Measurements from ENCODE around the gene MSLN. TPM values are rescaled to one million over a fixed set of nuclear protein-coding genes. Genes with fewer than 3 reads are reported as not detected.
A peak's percentile ranks its signal among the peaks of the same experiment; 100 is the strongest.
"Not testable (repeated sequence)": the region's sequence is repeated elsewhere in the genome, so short reads cannot be mapped to it uniquely, and the experiment has no call there.

MSLN gene
- total RNA-seq, result 0.61 TPM
- polyA plus RNA-seq, result 2.6 TPM
- long read RNA-seq, donor 1, result 0 reads
- long read RNA-seq, donor 2, result 0 reads
- long read RNA-seq, donor 3, result 0 reads
- long read RNA-seq, donor 4, result 0 reads
- long read RNA-seq, donor 5, partial matches to known transcripts, result 0 of 2 reads
- long read RNA-seq, donor 5, other reads (novel, unspliced or antisense), result 0 of 2 reads
- long read RNA-seq, donor 6, result 0 reads
- long read RNA-seq, donor 7, result 0 reads
- long read RNA-seq, donor 8, result 0 reads
- long read RNA-seq, donor 9, result 0 reads
- long read RNA-seq, donor 10, result 0 reads

DNA sequence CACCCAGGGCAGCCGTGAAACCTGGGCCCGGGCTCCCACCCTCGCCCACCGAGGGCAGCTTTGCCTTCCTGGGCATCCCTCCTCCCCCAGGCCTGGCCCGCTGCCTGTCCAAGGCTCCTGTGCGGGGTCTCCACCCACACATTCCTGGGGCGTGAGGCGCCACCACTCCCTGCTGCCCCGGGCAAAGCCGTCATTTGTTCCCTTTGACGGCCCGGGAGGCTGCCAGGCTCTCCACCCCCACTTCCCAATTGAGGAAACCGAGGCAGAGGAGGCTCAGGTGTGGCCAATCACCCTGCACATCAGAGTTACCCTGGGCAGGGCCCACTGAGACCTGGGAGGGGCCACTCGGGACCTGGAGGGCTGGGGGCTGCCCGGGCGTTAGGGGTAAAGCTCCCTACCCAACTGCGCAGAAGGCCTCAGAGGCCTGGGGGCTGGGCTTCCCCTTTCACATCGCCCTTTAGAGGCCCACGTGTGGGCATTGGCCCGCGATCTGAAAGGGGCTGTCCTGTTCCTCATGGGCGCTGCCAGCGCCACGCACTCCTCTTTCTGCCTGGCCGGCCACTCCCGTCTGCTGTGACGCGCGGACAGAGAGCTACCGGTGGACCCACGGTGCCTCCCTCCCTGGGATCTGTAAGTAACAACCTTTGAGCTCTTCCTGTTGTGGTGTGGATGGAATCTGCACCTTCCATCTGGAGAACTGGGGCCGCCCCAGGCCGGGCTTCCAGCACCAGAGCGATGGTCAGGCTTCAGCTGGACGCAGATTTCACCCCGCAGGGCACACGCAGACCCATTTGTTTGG, at the start of gene MSLN:
Gene MSLN (plus strand): TSS at position 190 of the 799 bp plus-strand sequence. CDS start 1,947 bp downstream, outside the sequence.
- H3K36me3 ChIP-seq (ENCODE audit: control insufficient read depth in 2 of 2, insufficient read depth in 2 of 2, low read length in 1 of 2), result no peaks in the 10 kb centered on the region
- H3K27me3 ChIP-seq (ENCODE audit: control insufficient read depth in 2 of 2, insufficient read depth in 1 of 2, low read length in 1 of 2), result peaks cover 0 to 9% of the 10 kb centered on the region in 2 donors
- no peaks in the 10 kb centered on the region for H3K4me1 ChIP-seq (ENCODE audit: control insufficient read depth in 2 of 2, insufficient read depth in 2 of 2, low read length in 2 of 2)
- no peak for DNase-seq (ENCODE audit: low read depth in 6 of 9, low spot score in 9 of 9)
- 95% methylated on average over 37 of the region's 37 CpGs for WGBS
- no peak within 1 kb of the TSS for H3K27ac ChIP-seq (ENCODE audit: low read depth in 1 of 2, low read length in 1 of 2)
- H3K4me3 ChIP-seq (ENCODE audit: low read length in 2 of 2), result no peak within 1 kb of the TSS
- H3K9me3 ChIP-seq (ENCODE audit: control insufficient read depth in 2 of 2, insufficient read depth in 1 of 2, low read length in 1 of 2), result no peaks in the 10 kb centered on the region

DNA sequence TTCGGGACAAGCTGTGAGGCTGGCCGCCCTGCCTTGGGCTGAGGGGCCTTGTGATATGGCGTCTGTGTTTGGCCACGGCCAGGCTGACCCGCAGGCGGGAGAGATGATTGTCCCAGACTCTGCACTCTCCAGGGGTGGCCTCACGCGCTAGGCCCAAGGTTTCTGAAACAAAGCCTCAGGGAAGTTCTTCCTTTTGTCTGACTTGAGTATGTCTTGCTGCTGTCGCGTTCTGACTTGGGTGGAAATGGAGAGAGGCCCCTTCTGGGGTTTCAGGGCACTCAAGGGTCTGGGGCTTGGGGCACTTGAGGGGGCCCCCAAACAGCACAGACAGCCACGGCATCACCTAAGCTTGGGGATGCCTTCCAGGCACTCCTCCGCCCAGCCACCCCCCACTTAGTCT, 49.5 kb upstream of the MSLN start:
- Histone ChIP-seq H3K27ac (ENCODE audit: low read depth in 1 of 2, low read length in 1 of 2) (no peak overlapping the region), H3K9me3 (ENCODE audit: control insufficient read depth in 2 of 2, insufficient read depth in 1 of 2, low read length in 1 of 2) (no peaks in the 10 kb centered on the region), H3K36me3 (ENCODE audit: control insufficient read depth in 2 of 2, insufficient read depth in 2 of 2, low read length in 1 of 2) (no peaks in the 10 kb centered on the region), H3K27me3 (ENCODE audit: control insufficient read depth in 2 of 2, insufficient read depth in 1 of 2, low read length in 1 of 2) (peaks cover 21 to 83% of the 10 kb centered on the region in 2 donors), H3K4me3 (ENCODE audit: low read length in 2 of 2) (no peak overlapping the region), H3K4me1 (ENCODE audit: control insufficient read depth in 2 of 2, insufficient read depth in 2 of 2, low read length in 2 of 2) (peaks cover 8 to 17% of the 10 kb centered on the region in 2 donors)
- DNase-seq (ENCODE audit: low read depth in 6 of 9, low spot score in 9 of 9), result no peak
- WGBS, result 85% methylated on average over 12 of the region's 12 CpGs

DNA sequence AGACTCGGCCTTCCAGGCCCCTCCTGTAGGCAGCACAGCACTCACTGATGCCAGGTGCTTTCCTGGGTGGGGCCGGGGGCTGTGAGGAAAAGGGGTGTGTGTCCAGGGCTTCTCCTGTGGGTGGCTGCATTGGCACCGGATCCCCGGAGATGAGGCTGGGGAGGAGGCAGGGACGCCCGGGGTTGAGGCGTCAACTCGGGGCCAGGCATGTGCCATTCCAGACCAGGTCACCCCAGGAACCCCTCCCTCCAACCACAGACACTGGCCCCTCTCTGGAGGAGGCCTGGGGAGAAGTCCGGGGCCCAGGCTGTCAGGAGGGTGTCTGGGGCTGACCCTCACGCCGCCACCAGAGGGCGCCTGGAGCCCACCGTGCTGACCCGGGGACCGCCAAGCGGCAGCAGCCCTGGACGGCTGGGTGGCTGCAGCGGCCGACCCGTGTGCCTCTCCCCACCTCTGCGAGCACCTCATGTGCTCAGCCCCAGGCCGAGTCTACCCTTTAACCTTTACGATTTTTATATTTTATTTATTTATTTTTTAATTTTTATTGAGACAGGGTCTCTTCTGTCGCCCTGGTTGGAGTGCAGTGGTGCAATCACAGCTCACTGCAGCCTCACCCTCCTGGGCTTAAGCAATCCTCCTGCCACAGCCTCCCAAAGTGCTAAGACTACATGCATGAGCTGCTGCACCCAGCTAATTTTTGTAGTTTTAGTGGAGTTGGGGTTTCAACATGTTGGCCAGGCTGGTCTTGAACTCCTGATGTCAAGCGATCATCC, 48.8 kb upstream of the MSLN start:
- WGBS, result 14% methylated on average over 25 of the region's 25 CpGs
- Histone ChIP-seq H3K27me3 (ENCODE audit: control insufficient read depth in 2 of 2, insufficient read depth in 1 of 2, low read length in 1 of 2) (peaks cover 15 to 83% of the 10 kb centered on the region in 2 donors), H3K4me1 (ENCODE audit: control insufficient read depth in 2 of 2, insufficient read depth in 2 of 2, low read length in 2 of 2) (peaks cover 14 to 19% of the 10 kb centered on the region in 2 donors), H3K36me3 (ENCODE audit: control insufficient read depth in 2 of 2, insufficient read depth in 2 of 2, low read length in 1 of 2) (no peaks in the 10 kb centered on the region), H3K27ac (ENCODE audit: low read depth in 1 of 2, low read length in 1 of 2) (no peak overlapping the region), H3K9me3 (ENCODE audit: control insufficient read depth in 2 of 2, insufficient read depth in 1 of 2, low read length in 1 of 2) (no peaks in the 10 kb centered on the region), H3K4me3 (ENCODE audit: low read length in 2 of 2) (no peak overlapping the region)
- peak in 2 of 9 donors; percentile 69 to 79 for DNase-seq (ENCODE audit: low read depth in 6 of 9, low spot score in 9 of 9)

DNA sequence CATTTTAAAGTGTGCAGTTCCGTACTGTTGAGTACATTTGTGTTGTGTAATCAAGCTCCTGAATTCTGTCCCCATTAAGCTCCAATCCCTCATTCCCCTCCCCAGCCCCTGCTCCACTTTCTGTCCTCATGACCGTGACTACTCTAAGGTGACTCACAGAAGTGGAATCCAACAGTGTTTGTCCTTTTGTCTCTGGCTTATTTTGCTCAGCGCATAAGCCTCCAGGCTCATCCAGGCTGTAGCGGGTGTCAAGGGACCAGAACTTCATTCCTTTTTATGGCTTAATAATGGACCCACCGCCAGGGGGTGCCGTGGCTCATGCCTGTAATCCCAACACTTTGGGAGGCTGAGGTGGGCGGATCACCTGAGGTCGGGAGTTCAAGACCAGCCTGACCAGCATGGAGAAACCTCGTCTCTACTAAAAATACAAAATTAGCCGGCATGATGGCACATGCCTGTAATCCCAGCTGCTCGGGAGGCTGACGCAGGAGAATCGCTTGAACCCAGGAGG, 47.7 kb upstream of the MSLN start:
- DNase-seq (ENCODE audit: low read depth in 6 of 9, low spot score in 9 of 9), result peak in 1 of 9 donors; percentile 55
- not testable (repeated sequence) for H3K36me3 ChIP-seq (ENCODE audit: control insufficient read depth in 2 of 2, insufficient read depth in 2 of 2, low read length in 1 of 2); H3K4me3 ChIP-seq (ENCODE audit: low read length in 2 of 2); H3K9me3 ChIP-seq (ENCODE audit: control insufficient read depth in 2 of 2, insufficient read depth in 1 of 2, low read length in 1 of 2); H3K27ac ChIP-seq (ENCODE audit: low read depth in 1 of 2, low read length in 1 of 2)
- Histone ChIP-seq H3K27me3 (ENCODE audit: control insufficient read depth in 2 of 2, insufficient read depth in 1 of 2, low read length in 1 of 2) (peaks cover 8 to 83% of the 10 kb centered on the region in 2 donors), H3K4me1 (ENCODE audit: control insufficient read depth in 2 of 2, insufficient read depth in 2 of 2, low read length in 2 of 2) (peaks cover 14 to 26% of the 10 kb centered on the region in 2 donors)
- WGBS, result 58% methylated on average over 13 of the region's 13 CpGs

DNA sequence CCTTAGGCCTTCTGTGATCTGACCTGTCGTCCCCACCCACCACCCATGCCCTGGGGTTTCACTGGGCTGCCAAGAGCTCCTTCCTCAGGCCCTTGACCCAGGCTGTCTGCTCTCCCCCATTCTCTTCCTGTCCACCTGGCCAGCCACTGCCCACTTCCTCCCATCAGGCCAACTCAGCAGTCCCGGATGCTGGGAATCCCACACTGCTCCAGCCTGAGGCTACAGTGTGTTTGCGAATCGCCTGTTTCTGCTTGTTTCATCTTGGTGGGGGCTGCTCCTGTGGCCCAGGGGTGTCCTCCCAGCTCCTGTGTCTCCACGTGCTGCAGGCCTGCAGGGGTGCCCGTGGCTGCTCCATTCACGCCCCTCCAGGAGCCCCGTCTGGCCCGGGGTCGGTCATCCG, 46.5 kb upstream of the MSLN start:
- peaks cover 24 to 39% of the 10 kb centered on the region in 2 donors for H3K4me1 ChIP-seq (ENCODE audit: control insufficient read depth in 2 of 2, insufficient read depth in 2 of 2, low read length in 2 of 2)
- no peaks in the 10 kb centered on the region for H3K36me3 ChIP-seq (ENCODE audit: control insufficient read depth in 2 of 2, insufficient read depth in 2 of 2, low read length in 1 of 2)
- H3K4me3 ChIP-seq (ENCODE audit: low read length in 2 of 2), result no peak overlapping the region
- H3K27ac ChIP-seq (ENCODE audit: low read depth in 1 of 2, low read length in 1 of 2), result no peak overlapping the region
- WGBS, result 71% methylated on average over 11 of the region's 11 CpGs
- no peak for DNase-seq (ENCODE audit: low read depth in 6 of 9, low spot score in 9 of 9)
- H3K27me3 ChIP-seq (ENCODE audit: control insufficient read depth in 2 of 2, insufficient read depth in 1 of 2, low read length in 1 of 2), result peaks cover 8 to 74% of the 10 kb centered on the region in 2 donors
- H3K9me3 ChIP-seq (ENCODE audit: control insufficient read depth in 2 of 2, insufficient read depth in 1 of 2, low read length in 1 of 2), result no peaks in the 10 kb centered on the region

DNA sequence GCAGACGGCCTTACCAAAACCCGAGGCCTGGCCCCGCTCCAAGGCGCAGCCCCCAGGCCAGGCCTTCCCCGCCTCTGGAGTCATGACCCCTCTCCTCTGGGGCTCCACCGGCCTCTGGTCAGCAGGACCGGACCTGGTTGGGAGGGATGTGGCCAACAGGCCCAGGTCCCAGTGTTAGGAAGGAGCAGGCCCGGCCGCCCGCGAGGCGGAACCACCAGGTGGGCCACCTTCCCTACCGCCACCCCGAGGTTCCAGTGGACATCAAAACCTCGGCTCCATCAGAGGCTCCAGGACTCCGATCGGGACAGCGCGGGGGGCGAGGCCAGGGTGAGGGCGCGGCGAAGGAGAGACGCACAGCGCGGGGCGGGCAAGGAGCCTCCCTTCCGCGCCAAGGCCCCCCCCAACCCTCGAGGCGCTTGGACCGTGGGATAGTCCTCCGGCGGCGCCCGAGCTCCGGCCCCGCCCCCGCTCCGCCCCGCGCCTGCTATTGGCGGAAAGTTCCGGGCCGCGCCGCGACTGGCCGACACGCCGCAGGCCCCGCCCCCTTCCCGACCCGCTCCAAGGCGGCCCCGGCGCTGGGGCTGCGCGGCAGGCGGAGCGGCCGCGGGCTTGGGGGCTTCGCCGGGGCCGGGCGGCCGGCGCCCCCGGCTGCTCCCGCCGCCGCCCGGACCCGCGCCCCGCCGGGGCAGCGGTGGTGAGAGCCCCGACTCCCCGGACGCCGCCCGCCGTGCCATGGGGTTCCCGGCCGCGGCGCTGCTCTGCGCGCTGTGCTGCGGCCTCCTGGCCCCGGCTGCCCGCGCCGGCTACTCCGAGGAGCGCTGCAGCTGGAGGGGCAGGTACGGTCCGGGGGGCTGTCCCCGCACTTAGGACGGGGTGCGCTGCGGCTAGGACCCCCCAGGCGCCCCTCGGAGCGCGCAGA, 45.7 kb upstream of the MSLN start, which contains the start of gene METRN:
Gene METRN (plus strand): TSS at position 561 of the 919 bp plus-strand sequence. CDS start 172 bp downstream, at position 733.
- Histone ChIP-seq H3K9me3 (ENCODE audit: control insufficient read depth in 2 of 2, insufficient read depth in 1 of 2, low read length in 1 of 2) (no peaks in the 10 kb centered on the region), H3K4me1 (ENCODE audit: control insufficient read depth in 2 of 2, insufficient read depth in 2 of 2, low read length in 2 of 2) (peaks cover 31 to 46% of the 10 kb centered on the region in 2 donors), H3K27ac (ENCODE audit: low read depth in 1 of 2, low read length in 1 of 2) (peak within 1 kb of the TSS in 1 of 2 donors; percentile 18), H3K36me3 (ENCODE audit: control insufficient read depth in 2 of 2, insufficient read depth in 2 of 2, low read length in 1 of 2) (no peaks in the 10 kb centered on the region), H3K4me3 (ENCODE audit: low read length in 2 of 2) (peak within 1 kb of the TSS; percentile 26 to 88), H3K27me3 (ENCODE audit: control insufficient read depth in 2 of 2, insufficient read depth in 1 of 2, low read length in 1 of 2) (peaks cover 8 to 66% of the 10 kb centered on the region in 2 donors)
- 6% methylated on average over 108 of the region's 108 CpGs for WGBS
- peak in 6 of 9 donors; percentile 75 to 92 (median 86) for DNase-seq (ENCODE audit: low read depth in 6 of 9, low spot score in 9 of 9)

DNA sequence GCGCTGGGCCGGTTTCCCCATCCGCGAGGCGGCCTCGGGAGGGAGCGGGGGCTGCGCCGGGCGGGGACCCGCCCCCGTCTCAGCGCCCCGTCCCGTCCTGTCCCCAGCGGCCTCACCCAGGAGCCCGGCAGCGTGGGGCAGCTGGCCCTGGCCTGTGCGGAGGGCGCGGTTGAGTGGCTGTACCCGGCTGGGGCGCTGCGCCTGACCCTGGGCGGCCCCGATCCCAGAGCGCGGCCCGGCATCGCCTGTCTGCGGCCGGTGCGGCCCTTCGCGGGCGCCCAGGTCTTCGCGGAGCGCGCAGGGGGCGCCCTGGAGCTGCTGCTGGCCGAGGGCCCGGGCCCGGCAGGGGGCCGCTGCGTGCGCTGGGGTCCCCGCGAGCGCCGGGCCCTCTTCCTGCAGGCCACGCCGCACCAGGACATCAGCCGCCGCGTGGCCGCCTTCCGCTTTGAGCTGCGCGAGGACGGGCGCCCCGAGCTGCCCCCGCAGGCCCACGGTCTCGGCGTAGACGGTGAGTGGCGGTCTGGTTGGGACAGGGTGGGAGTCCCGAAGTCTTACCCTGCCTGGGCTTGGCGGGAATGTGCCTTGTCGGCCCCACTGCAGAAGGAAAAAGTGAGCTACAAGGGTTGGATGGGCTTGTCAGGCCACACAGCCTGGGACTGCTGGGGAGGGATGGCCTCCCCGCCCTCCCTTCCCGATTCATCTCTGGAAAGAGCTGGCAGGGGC, 44.9 kb upstream of the MSLN start:
- peaks cover 0 to 1% of the 10 kb centered on the region in 2 donors for H3K9me3 ChIP-seq (ENCODE audit: control insufficient read depth in 2 of 2, insufficient read depth in 1 of 2, low read length in 1 of 2)
- 4% methylated on average over 74 of the region's 74 CpGs for WGBS
- peak overlapping the region in 1 of 2 donors; percentile 18 for H3K27ac ChIP-seq (ENCODE audit: low read depth in 1 of 2, low read length in 1 of 2)
- H3K4me3 ChIP-seq (ENCODE audit: low read length in 2 of 2), result peak overlapping the region; percentile 26 to 88
- DNase-seq (ENCODE audit: low read depth in 6 of 9, low spot score in 9 of 9), result peak in 1 of 9 donors; percentile 55
- peaks cover 33 to 54% of the 10 kb centered on the region in 2 donors for H3K4me1 ChIP-seq (ENCODE audit: control insufficient read depth in 2 of 2, insufficient read depth in 2 of 2, low read length in 2 of 2)
- H3K36me3 ChIP-seq (ENCODE audit: control insufficient read depth in 2 of 2, insufficient read depth in 2 of 2, low read length in 1 of 2), result no peaks in the 10 kb centered on the region
- H3K27me3 ChIP-seq (ENCODE audit: control insufficient read depth in 2 of 2, insufficient read depth in 1 of 2, low read length in 1 of 2), result peaks cover 4 to 58% of the 10 kb centered on the region in 2 donors
